Suprapubic skin (tissue), 4 donors: ENCODE measurements around the gene KITLG. TPM values are rescaled to one million over a fixed set of nuclear protein-coding genes. Genes with fewer than 3 reads are reported as not detected.

Experiments used
- DNase-seq, 2 donors: peaks; one replicate each; pipeline ENCODE4 v3.0.0-alpha.2; 2019; ENCODE audit warnings: low spot score in 2 of 2
- H3K27ac ChIP-seq: fragments of 200-600 bp; sonication (generic); one replicate; pipeline ENCODE4 v1.5.1; 2019
- H3K27me3 ChIP-seq: fragments of 200-600 bp; sonication (generic); one replicate; pipeline ENCODE4 v1.5.1; 2019
- H3K36me3 ChIP-seq: fragments of 200-600 bp; sonication (generic); one replicate; pipeline ENCODE4 v1.5.1; 2019
- H3K4me1 ChIP-seq: fragments of 200-600 bp; sonication (generic); one replicate; pipeline ENCODE4 v1.5.1; 2019
- H3K4me3 ChIP-seq: fragments of 200-600 bp; sonication (generic); one replicate; pipeline ENCODE4 v1.5.1; 2019; ENCODE audit warnings: mild to moderate bottlenecking
- H3K9me3 ChIP-seq: fragments of 200-600 bp; sonication (generic); one replicate; pipeline ENCODE4 v1.5.1; 2019
- CTCF ChIP-seq, 2 donors: fragments of 200-600 bp in 1 of 2; fragments of 450-650 bp in 1 of 2; sonication (generic) in 1 of 2; IDR thresholded peaks; one replicate each; pipeline ENCODE4 v1.5.1; 2016 to 2019; ENCODE audit warnings: antibody characterized with exemption in 2 of 2, mild to moderate bottlenecking in 1 of 2, moderate library complexity in 1 of 2
- EP300 ChIP-seq: sonication (generic); formaldehyde crosslinking; IDR thresholded peaks from one replicate; pipeline ENCODE4 v1.6.1; 2017; ENCODE audit warnings: antibody characterized with exemption
- POLR2A ChIP-seq, 2 donors: fragments of 450-650 bp; IDR thresholded peaks; one replicate each; pipeline ENCODE4 v1.6.1; 2017; ENCODE audit warnings: antibody characterized with exemption in 2 of 2, mild to moderate bottlenecking in 2 of 2, moderate library complexity in 2 of 2
- POLR2AphosphoS5 ChIP-seq, 3 donors: sonication (generic); formaldehyde crosslinking; IDR thresholded peaks; one replicate each; pipeline ENCODE4 v1.6.1; 2017; ENCODE audit warnings: antibody characterized with exemption in 3 of 3
- WGBS: methylation state at CpG from one replicate; pipeline ENCODE4 v1.1.5; 2018; 5-methylcytosine and 5-hydroxymethylcytosine counted together
- total RNA-seq, 4 donors: library from RNA; depleted of rRNA; stranded (reverse); fragments of >200 nt; gene quantifications; one replicate each; pipeline ENCODE4 v1.1.0, GENCODE V29; 2016

Gene KITLG
- total RNA-seq, 4 donors from 2014 or later = 10.5 to 17.6 (median 12.6) TPM

DNA sequence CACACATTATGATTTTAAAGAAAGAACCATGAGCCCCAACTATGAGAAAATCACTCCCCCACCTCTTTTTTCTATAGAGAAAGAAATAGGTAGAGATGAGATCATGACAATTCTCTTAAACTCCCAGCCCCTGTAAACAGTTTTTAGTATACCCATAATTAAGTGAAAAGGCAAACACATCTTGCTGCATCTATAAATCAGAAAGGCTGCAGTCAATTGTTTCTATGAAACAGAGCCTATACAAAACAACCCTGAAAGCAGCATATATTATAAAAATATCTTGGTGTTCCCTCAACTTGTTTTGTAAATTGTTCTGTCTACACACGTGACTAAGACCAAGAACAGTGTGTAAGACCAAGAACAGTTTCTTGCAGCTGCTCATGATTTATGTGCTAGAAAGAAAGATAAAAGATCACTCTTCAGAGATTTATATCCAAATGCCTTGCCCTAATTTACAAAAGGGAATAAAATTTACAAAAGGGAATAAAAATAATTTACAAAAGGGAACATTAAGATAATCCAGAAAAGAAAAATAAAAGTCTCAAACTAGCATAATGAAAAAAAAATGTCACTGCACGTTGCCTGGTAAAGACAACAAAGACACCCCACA lies 4.8 kb downstream of the KITLG start:
- Histone ChIP-seq H3K27me3 (no peaks in the 10 kb centered on the region), H3K4me1 (peaks cover 81% of the 10 kb centered on the region), H3K4me3 (no peak overlapping the region), H3K36me3 (no peaks in the 10 kb centered on the region), H3K9me3 (no peaks in the 10 kb centered on the region), H3K27ac (peak overlapping the region; percentile 34)
- no peak for DNase-seq
- TF ChIP-seq POLR2A (IDR thresholded peaks at IDR 0.05) (no peak), POLR2AphosphoS5 (IDR thresholded peaks at IDR 0.05) (no peak), CTCF (IDR thresholded peaks at IDR 0.05) (no peak), EP300 (no peak)
- 24% methylated on average over 2 of the region's 2 CpGs for WGBS

DNA sequence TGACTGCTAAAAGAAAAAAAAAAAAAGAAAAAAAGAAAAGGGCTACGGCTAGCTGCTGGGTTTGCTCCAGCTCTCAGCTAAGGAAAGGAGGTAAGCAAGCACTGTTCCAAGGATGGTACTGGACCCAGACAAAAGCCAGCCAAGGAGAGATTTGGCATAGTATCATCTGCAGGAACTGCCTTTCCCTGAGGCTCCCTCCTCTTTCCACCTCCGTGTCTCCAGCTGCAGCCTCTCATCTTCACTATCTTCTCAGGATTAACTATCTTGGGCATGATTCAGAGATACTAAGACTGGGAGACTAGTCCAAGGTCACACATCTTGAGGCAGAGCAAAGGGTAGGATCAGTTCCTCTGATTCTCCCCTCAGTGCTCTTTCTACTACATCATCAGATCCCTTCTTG lies 6.0 kb downstream of the KITLG start:
- TF ChIP-seq POLR2AphosphoS5 (IDR thresholded peaks at IDR 0.05) = no peak
- DNase-seq = no peak
- H3K9me3 ChIP-seq = no peaks in the 10 kb centered on the region
- WGBS = 8% methylated on average over 2 of the region's 2 CpGs
- peaks cover 88% of the 10 kb centered on the region for H3K4me1 ChIP-seq
- H3K27ac ChIP-seq = no peak overlapping the region
- no peaks in the 10 kb centered on the region for H3K36me3 ChIP-seq
- H3K4me3 ChIP-seq = no peak overlapping the region
- H3K27me3 ChIP-seq = no peaks in the 10 kb centered on the region

DNA sequence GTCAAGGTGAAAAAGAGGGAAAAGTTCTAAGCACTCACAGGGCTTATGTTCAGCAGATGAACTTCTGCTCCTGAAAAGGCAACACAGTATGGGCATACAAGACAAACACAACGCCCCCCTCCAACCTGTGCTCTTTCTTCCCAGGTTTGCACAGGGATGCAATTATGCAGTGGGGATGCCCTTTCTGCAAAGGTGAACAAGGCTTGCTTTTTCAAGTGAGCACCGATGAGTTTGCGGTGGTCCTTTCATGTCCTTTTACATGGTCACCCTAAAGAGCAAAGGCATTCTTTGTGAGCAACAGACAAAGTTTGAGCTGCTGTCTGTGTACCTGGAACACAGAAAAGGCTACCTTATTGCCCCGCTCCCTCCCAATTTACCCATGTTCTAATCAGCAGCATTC lies 6.7 kb downstream of the KITLG start:
- Histone ChIP-seq H3K27me3 (no peaks in the 10 kb centered on the region), H3K36me3 (no peaks in the 10 kb centered on the region), H3K4me1 (peaks cover 87% of the 10 kb centered on the region), H3K9me3 (no peaks in the 10 kb centered on the region), H3K4me3 (no peak overlapping the region), H3K27ac (no peak overlapping the region)
- 89% methylated on average over 4 of the region's 4 CpGs for WGBS
- DNase-seq = no peak
- TF ChIP-seq CTCF (IDR thresholded peaks at IDR 0.05) = no peak
- no peak for TF ChIP-seq POLR2AphosphoS5 (IDR thresholded peaks at IDR 0.05)
- TF ChIP-seq EP300 = no peak
- TF ChIP-seq POLR2A (IDR thresholded peaks at IDR 0.05) = no peak

DNA sequence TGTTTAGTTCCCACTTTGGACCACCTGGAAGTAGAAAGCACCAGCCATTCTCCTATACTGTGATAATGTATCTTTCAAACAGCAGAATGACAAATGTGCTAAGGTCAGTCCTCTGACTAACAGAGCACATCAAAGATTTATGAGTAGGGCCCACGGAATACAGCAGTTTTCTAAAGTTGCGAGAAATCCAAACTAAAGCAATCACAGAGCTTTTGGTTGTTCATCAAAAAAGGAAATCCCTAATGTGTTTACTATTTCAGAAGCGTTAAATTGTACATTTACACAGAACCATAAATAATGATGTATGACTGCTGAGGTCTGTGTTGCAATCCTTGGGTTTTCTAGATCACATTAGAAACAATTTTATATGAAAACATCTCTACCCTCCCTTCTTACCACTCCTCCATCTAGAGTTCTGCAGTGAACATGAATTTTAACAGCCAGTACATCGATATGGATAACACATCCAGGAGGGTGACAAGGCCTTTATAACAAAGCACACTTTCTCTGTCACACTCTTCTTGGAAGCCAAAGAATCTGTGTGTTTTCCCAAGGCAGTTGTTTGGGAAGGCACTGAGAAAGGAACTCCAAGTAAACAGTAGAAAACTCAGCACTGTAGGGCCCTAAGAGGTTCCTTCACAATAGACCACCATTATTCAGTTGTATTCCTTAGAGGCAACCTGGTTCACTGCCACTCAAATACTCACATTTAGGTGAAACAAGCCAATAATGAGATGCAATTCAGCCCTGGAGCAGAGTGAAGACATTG lies 7.3 kb downstream of the KITLG start:
- Histone ChIP-seq H3K27me3 (no peaks in the 10 kb centered on the region), H3K36me3 (no peaks in the 10 kb centered on the region), H3K9me3 (no peaks in the 10 kb centered on the region), H3K27ac (no peak overlapping the region), H3K4me3 (no peak overlapping the region), H3K4me1 (peaks cover 82% of the 10 kb centered on the region)
- WGBS = 39% methylated on average over 4 of the region's 4 CpGs
- no peak for TF ChIP-seq POLR2AphosphoS5 (IDR thresholded peaks at IDR 0.05)
- no peak for TF ChIP-seq CTCF (IDR thresholded peaks at IDR 0.05)
- TF ChIP-seq EP300 = no peak
- TF ChIP-seq POLR2A (IDR thresholded peaks at IDR 0.05) = no peak
- DNase-seq = no peak

DNA sequence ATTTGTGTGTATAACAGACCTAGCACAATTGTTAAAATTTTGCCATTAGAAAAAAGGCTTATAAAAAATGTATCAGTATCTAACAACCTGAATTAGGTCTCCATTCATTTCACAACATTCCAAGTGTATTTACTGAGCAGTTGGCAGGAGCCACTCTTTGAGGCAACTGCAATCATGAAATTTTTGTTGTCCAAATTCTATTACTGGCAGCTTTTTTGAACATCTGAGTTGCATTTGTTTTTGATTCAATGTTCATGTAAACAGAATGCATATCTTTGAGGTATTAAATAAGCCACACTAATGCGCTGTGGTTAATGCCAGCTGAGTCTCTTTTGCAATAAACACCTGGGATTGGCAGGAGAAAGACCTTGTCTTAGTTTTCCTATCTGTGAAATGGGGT lies 8.7 kb downstream of the KITLG start:
- TF ChIP-seq EP300 = no peak
- TF ChIP-seq CTCF (IDR thresholded peaks at IDR 0.05) = no peak
- no peak for TF ChIP-seq POLR2AphosphoS5 (IDR thresholded peaks at IDR 0.05)
- no peak for TF ChIP-seq POLR2A (IDR thresholded peaks at IDR 0.05)
- Histone ChIP-seq H3K27me3 (no peaks in the 10 kb centered on the region), H3K9me3 (no peaks in the 10 kb centered on the region), H3K27ac (no peak overlapping the region), H3K36me3 (no peaks in the 10 kb centered on the region), H3K4me3 (no peak overlapping the region), H3K4me1 (peaks cover 81% of the 10 kb centered on the region)
- WGBS = 63% methylated on average over 1 of the region's 1 CpG
- no peak for DNase-seq
